GM20431 (cell line): ENCODE data around the gene LYAR.

Experiments
- in situ Hi-C: fragments of 300-500 bp; cut with MseI, MboI; formaldehyde crosslinking; loops from one replicate; pipeline ENCODE4 v1.15.0; 2020; ENCODE audit warnings: low sequenced_read_pairs; ENCODE audit not compliant: unreplicated experiment

LYAR gene

GRCh38 chr4:4226606-4227438, 63.1 kb downstream of the LYAR start, which contains the start of gene OTOP1:
OTOP1 (minus strand) TSS chr4:4226929; CDS start chr4:4226864, 65 bp downstream.
- in situ Hi-C loops = no loop called here

GRCh38 chr4:4225915-4226605, 63.9 kb downstream of the LYAR start:
- in situ Hi-C loops = no loop called here
